Transverse colon (tissue), 4 donors: ENCODE measurements around the gene TTC28.

Experiments used
- CTCF ChIP-seq, 5 experiments: fragments of 200-600 bp in 3 of 5; fragments of 450-650 bp in 2 of 5; sonication (generic) in 3 of 5; IDR thresholded peaks; 1 replicate in 2 of 5; 2 replicates in 3 of 5; pipeline ENCODE4 v1.5.1; 2016 to 2017; ENCODE audit warnings: antibody characterized with exemption in 5 of 5, inconsistent platforms in 3 of 5, mild to moderate bottlenecking in 2 of 5, moderate library complexity in 1 of 5
- EP300 ChIP-seq: sonication (generic); formaldehyde crosslinking; IDR thresholded peaks from one replicate; pipeline ENCODE4 v1.6.1; 2017; ENCODE audit warnings: antibody characterized with exemption, low read depth
- POLR2A ChIP-seq: fragments of 450-650 bp; IDR thresholded peaks from one replicate; pipeline ENCODE4 v1.6.1; 2016; ENCODE audit warnings: antibody characterized with exemption, mild to moderate bottlenecking, moderate library complexity
- POLR2AphosphoS5 ChIP-seq, 3 donors: sonication (generic); formaldehyde crosslinking; IDR thresholded peaks; one replicate each; pipeline ENCODE4 v1.6.1; 2016; ENCODE audit warnings: antibody characterized with exemption in 3 of 3

- no peak for TF ChIP-seq EP300
- no peak for TF ChIP-seq CTCF (IDR thresholded peaks at IDR 0.05)
- TF ChIP-seq POLR2AphosphoS5 (IDR thresholded peaks at IDR 0.05), result no peak
- no peak for TF ChIP-seq POLR2A
Observed at GRCh38 chr22:28608546-28608945, 71.1 kb downstream of the TTC28 start.
